Activated effector memory CD4-positive, alpha-beta T cell treated with Interleukin-2 at 50 U/mL for 16 hours (primary cell): ENCODE data around the gene DCXR.
A peak's percentile ranks its signal among the peaks of the same experiment; 100 is the strongest.

Source experiments
- DNase-seq: peaks from one replicate; pipeline ENCODE4 v3.0.0-alpha.2; 2020

DCXR gene

GRCh38 chr17:82037092-82037888 lies at the start of gene DCXR:
TSS of gene DCXR (minus strand) at chr17:82037697. CDS start at chr17:82037682, 15 bp downstream.
- peak; percentile 93 for DNase-seq

GRCh38 chr17:82085931-82086764 lies 48.7 kb upstream of the DCXR start:
- DNase-seq: no peak

- no peak for DNase-seq
These were observed 47.7 kb upstream of the DCXR start for GRCh38 chr17:82085031-82085861.

- DNase-seq: no peak
These were observed 47.0 kb upstream of the DCXR start for GRCh38 chr17:82084373-82085030.

- DNase-seq: no peak
These were observed 46.2 kb upstream of the DCXR start for GRCh38 chr17:82083533-82084359.

GRCh38 chr17:82083009-82083408 lies 45.5 kb upstream of the DCXR start:
- DNase-seq: no peak

- DNase-seq: no peak
These were observed 45.0 kb upstream of the DCXR start for GRCh38 chr17:82082456-82082855.

GRCh38 chr17:82081966-82082365 lies 44.5 kb upstream of the DCXR start:
- no peak for DNase-seq

- DNase-seq: no peak
These were observed 44.0 kb upstream of the DCXR start for GRCh38 chr17:82081546-82081945.

GRCh38 chr17:82080789-82081464 lies 43.4 kb upstream of the DCXR start:
- DNase-seq: no peak

GRCh38 chr17:82080048-82080788 lies 42.7 kb upstream of the DCXR start:
- no peak for DNase-seq

GRCh38 chr17:82079001-82079677 lies 41.6 kb upstream of the DCXR start:
- DNase-seq: no peak

- no peak for DNase-seq
These were observed 40.9 kb upstream of the DCXR start for GRCh38 chr17:82078433-82078832.

- DNase-seq: no peak
These were observed 40.3 kb upstream of the DCXR start for GRCh38 chr17:82077617-82078358.

- DNase-seq: no peak
These were observed 39.5 kb upstream of the DCXR start for GRCh38 chr17:82076785-82077591.

GRCh38 chr17:82076018-82076784 lies 38.7 kb upstream of the DCXR start:
- no peak for DNase-seq

- DNase-seq: no peak
These were observed 35.9 kb upstream of the DCXR start for GRCh38 chr17:82073446-82073845.
